HepG2 (cell line): Measurements from ENCODE around the gene SECTM1. TPM values are rescaled to one million over a fixed set of nuclear protein-coding genes. Genes with fewer than 3 reads are reported as not detected.
A peak's percentile ranks its signal among the peaks of the same experiment; 100 is the strongest.

Experiments
- DNMT1 ChIP-seq: sonication (generic); formaldehyde crosslinking; IDR thresholded peaks from 2 replicates; pipeline ENCODE4 v1.5.1; 2020; ENCODE audit warnings: mild to moderate bottlenecking, missing genetic modification reagents
- EEA1 ChIP-seq: sonication (generic); formaldehyde crosslinking; IDR thresholded peaks from 2 replicates; pipeline ENCODE4 v1.5.1; 2020; ENCODE audit warnings: mild to moderate bottlenecking, missing genetic modification reagents, borderline replicate concordance
- HMG20A ChIP-seq: IDR thresholded peaks from 2 replicates; pipeline ENCODE4 v1.6.1; 2016; ENCODE audit warnings: borderline replicate concordance
- HOXA5 ChIP-seq: sonication (generic); formaldehyde crosslinking; IDR thresholded peaks from 2 replicates; pipeline ENCODE4 v1.4.0; 2020; ENCODE audit warnings: missing genetic modification reagents
- IRF1 ChIP-seq: sonication (generic); formaldehyde crosslinking; IDR thresholded peaks from 2 replicates; pipeline ENCODE4 v1.4.0; 2020; ENCODE audit warnings: low read depth, mild to moderate bottlenecking, missing genetic modification reagents
- KAT7 ChIP-seq: IDR thresholded peaks from 2 replicates; pipeline ENCODE4 v1.6.1; 2018; ENCODE audit warnings: borderline replicate concordance, missing compliant biosample characterization
- KDM5B ChIP-seq: sonication (generic); formaldehyde crosslinking; IDR thresholded peaks from 2 replicates; pipeline ENCODE4 v1.4.0; 2020; ENCODE audit warnings: missing genetic modification reagents, mild to moderate bottlenecking, borderline replicate concordance
- MAFK ChIP-seq, 2 experiments: IDR thresholded peaks in 1 of 2; conservative IDR thresholded peaks in 1 of 2; 2 replicates each; pipeline ENCODE4 v1.6.1; 2011; ENCODE audit warnings: improper control_type of control experiment in 2 of 2, low read length in 2 of 2
- MAZ ChIP-seq, 2 experiments: sonication (generic) in 1 of 2; formaldehyde crosslinking in 1 of 2; IDR thresholded peaks; 2 replicates each; pipeline versions ENCODE4 v1.5.0 to v1.6.1; 2012 to 2020; ENCODE audit warnings: low read depth in 2 of 2, mild to moderate bottlenecking in 2 of 2, borderline replicate concordance in 1 of 2, improper control_type of control experiment in 1 of 2, low read length in 1 of 2, missing genetic modification reagents in 1 of 2, moderate library complexity in 1 of 2
- NFE2 ChIP-seq: sonication (generic); formaldehyde crosslinking; IDR thresholded peaks from 2 replicates; pipeline ENCODE4 v1.4.0; 2020; ENCODE audit warnings: missing genetic modification reagents
- NR0B2 ChIP-seq: sonication (generic); formaldehyde crosslinking; IDR thresholded peaks from 2 replicates; pipeline ENCODE4 v1.4.0; 2020; ENCODE audit warnings: mild to moderate bottlenecking, missing genetic modification reagents
- REXO4 ChIP-seq: sonication (generic); formaldehyde crosslinking; IDR thresholded peaks from 2 replicates; pipeline ENCODE4 v1.8.0; 2022; ENCODE audit warnings: missing genetic modification reagents, mild to moderate bottlenecking, borderline replicate concordance
- RFXANK ChIP-seq: IDR thresholded peaks from 2 replicates; pipeline ENCODE4 v1.6.1; 2016
- SMAD3 ChIP-seq: sonication (generic); formaldehyde crosslinking; IDR thresholded peaks from 2 replicates; pipeline ENCODE4 v1.4.0; 2020; ENCODE audit warnings: missing genetic modification reagents
- TCF7 ChIP-seq: sonication (generic); IDR thresholded peaks from 2 replicates; pipeline ENCODE4 v1.6.1; 2016; ENCODE audit warnings: antibody characterized with exemption, low read depth
- TRIM24 ChIP-seq: sonication (generic); formaldehyde crosslinking; IDR thresholded peaks from 2 replicates; pipeline ENCODE4 v1.8.0; 2022; ENCODE audit warnings: mild to moderate bottlenecking, missing genetic modification reagents
- U2AF2 ChIP-seq: fragments of 200-400 bp; formaldehyde crosslinking; IDR thresholded peaks from 2 replicates; pipeline ENCODE4 v1.6.1; 2017; ENCODE audit warnings: low read depth, mild to moderate bottlenecking, low read length
- ZBTB20 ChIP-seq: sonication (generic); formaldehyde crosslinking; IDR thresholded peaks from 2 replicates; pipeline ENCODE4 v1.8.1; 2023; ENCODE audit warnings: missing genetic modification reagents, low read depth, mild to moderate bottlenecking, borderline replicate concordance
- ZFP37 ChIP-seq: sonication (generic); formaldehyde crosslinking; IDR thresholded peaks from 2 replicates; pipeline ENCODE4 v1.4.0; 2020; ENCODE audit warnings: missing genetic modification reagents, borderline replicate concordance
- ZHX1 ChIP-seq: sonication (generic); formaldehyde crosslinking; IDR thresholded peaks from 2 replicates; pipeline ENCODE4 v1.8.1; 2022; ENCODE audit warnings: low read depth, mild to moderate bottlenecking, missing genetic modification reagents
- ZNF234 ChIP-seq: sonication (generic); formaldehyde crosslinking; conservative IDR thresholded peaks from 2 replicates; pipeline ENCODE4 v1.5.1; 2020; ENCODE audit warnings: mild to moderate bottlenecking, missing genetic modification reagents
- ZNF264 ChIP-seq: sonication (generic); formaldehyde crosslinking; IDR thresholded peaks from 2 replicates; pipeline ENCODE4 v1.4.0; 2020; ENCODE audit warnings: missing genetic modification reagents
- ZNF343 ChIP-seq: sonication (generic); formaldehyde crosslinking; IDR thresholded peaks from 2 replicates; pipeline ENCODE4 v1.4.0; 2020; ENCODE audit warnings: mild to moderate bottlenecking, missing genetic modification reagents
- ZNF580 ChIP-seq: IDR thresholded peaks from 2 replicates; pipeline ENCODE4 v1.6.1; 2016; ENCODE audit warnings: low read depth, borderline replicate concordance
- ZNF589 ChIP-seq: sonication (generic); formaldehyde crosslinking; conservative IDR thresholded peaks from 2 replicates; pipeline ENCODE4 v1.8.0; 2022; ENCODE audit warnings: mild to moderate bottlenecking, moderate library complexity, missing genetic modification reagents
- ZNF839 ChIP-seq: sonication (generic); formaldehyde crosslinking; IDR thresholded peaks from 2 replicates; pipeline ENCODE4 v1.4.0; 2020; ENCODE audit warnings: missing genetic modification reagents, mild to moderate bottlenecking, borderline replicate concordance
- polyA plus RNA-seq, 8 experiments: library from polyadenylated mRNA; depleted of rRNA in 3 of 8; stranded (reverse) in 7 of 8; unstranded in 1 of 8; fragments of >200 nt; fragmentation: Illumina TruSeq in 4 of 8; extraction: Trizol in 4 of 8; gene quantifications; 2 replicates each; pipeline versions ENCODE4 v1.2.1 to v1.2.3, GENCODE V29; 2011 to 2016; ENCODE audit warnings: low read depth in 4 of 8, missing spikeins in 1 of 8, mixed read lengths in 1 of 8; ENCODE audit not compliant: insufficient read depth in 1 of 8
- total RNA-seq, 5 experiments: library from RNA; depleted of rRNA; stranded (reverse); fragments of >200 nt; fragmentation: Illumina TruSeq; extraction: Trizol; gene quantifications; 2 replicates each; pipeline ENCODE4 v1.2.3, GENCODE V29; 2016; ENCODE audit warnings: low read depth in 1 of 5

SECTM1 gene
- total and polyA plus RNA-seq, 2 of the 13 experiments (the other 11 are each of a cell fraction or from before 2014, with no cell fraction given) = 3.5 to 5.3 TPM

GRCh38 chr17:82330322-82331239 is 3.0 kb downstream of the SECTM1 start (continued):
- TF ChIP-seq ZHX1 (CRISPR knock-in tag) (peak; percentile 54; the same call in 1 of the 2 replicates), MAFK (conservative IDR thresholded peaks at IDR 0.05 in 1 of 2, IDR thresholded peaks at IDR 0.05 in 1 of 2; ENCODE audit: low read length in 2 of 2) (peak; percentile 52 to 82), HMG20A (peak; percentile 31; the same call in 1 of the 2 replicates), ZFP37 (CRISPR knock-in tag) (no peak), MAZ (IDR thresholded peaks at IDR 0.05; ENCODE audit: borderline replicate concordance, low read depth, low read length) (peak; percentile 84), MAZ (CRISPR knock-in tag; IDR thresholded peaks at IDR 0.05; ENCODE audit: low read depth) (peak; percentile 71; the same call in 1 of the 2 replicates), ZNF839 (CRISPR knock-in tag) (peak; percentile 50; the same call in 1 of the 2 replicates), HOXA5 (CRISPR knock-in tag) (no peak), SMAD3 (CRISPR knock-in tag) (no peak), TCF7 (no peak), ZNF264 (CRISPR knock-in tag) (no peak), ZNF234 (CRISPR knock-in tag) (no peak), EEA1 (no peak), NR0B2 (CRISPR knock-in tag) (no peak), ZNF589 (CRISPR knock-in tag) (no peak), KAT7 (CRISPR knock-in tag) (no peak; the same call in 1 of the 2 replicates), RFXANK (CRISPR knock-in tag) (no peak), IRF1 (no peak), REXO4 (CRISPR knock-in tag) (no peak), ZNF343 (CRISPR knock-in tag) (peak; percentile 93), TRIM24 (CRISPR knock-in tag) (no peak), ZBTB20 (peak; percentile 85; the same call in 1 of the 2 replicates), U2AF2 (no peak), ZNF580 (CRISPR knock-in tag) (no peak; the same call in 1 of the 2 replicates), DNMT1 (CRISPR knock-in tag) (0 out of 2 replicates have a peak, but pooled peaks have one; percentile 12), KDM5B (CRISPR knock-in tag) (peak; percentile 32; the same call in 1 of the 2 replicates), NFE2 (CRISPR knock-in tag) (no peak)
